SU-DHL-6 (cell line): ENCODE results near the gene TULP4.
"Not testable (repeated sequence)": the region's sequence is repeated elsewhere in the genome, so short reads cannot be mapped to it uniquely, and the experiment has no call there.

ENCODE experiments used
- H2AFZ ChIP-seq: fragments of 200-600 bp; sonication (generic); 2 replicates; pipeline ENCODE4 v1.6.1; 2014; ENCODE audit warnings: low read depth, mild to moderate bottlenecking, moderate library complexity, mixed read lengths, antibody characterized with exemption, low read length; ENCODE audit not compliant: severe bottlenecking
- H3F3A ChIP-seq: fragments of 200-600 bp; shearing (Covaris generic); 2 replicates; pipeline ENCODE4 v1.6.0; 2016; ENCODE audit warnings: antibody characterized with exemption, mild to moderate bottlenecking; ENCODE audit not compliant: insufficient read depth
- H3K27ac ChIP-seq: fragments of 200-600 bp; sonication (generic); 2 replicates; pipeline ENCODE4 v1.5.1; 2016; ENCODE audit warnings: low read depth, mild to moderate bottlenecking, low read length, moderate library complexity, mixed read lengths
- H3K27me3 ChIP-seq: fragments of 200-600 bp; sonication (generic), shearing (Covaris generic); 2 replicates; pipeline ENCODE4 v1.6.0; 2014; ENCODE audit warnings: mild to moderate bottlenecking, low read length
- H3K36me3 ChIP-seq: fragments of 200-600 bp; sonication (generic); 2 replicates; pipeline ENCODE4 v1.6.1; 2014; ENCODE audit warnings: mild to moderate bottlenecking, low read length, mixed read lengths
- H3K4me2 ChIP-seq: fragments of 300-600, 200-600 bp; shearing (Covaris generic), sonication (generic); 2 replicates; pipeline ENCODE4 v1.6.0; 2014; ENCODE audit warnings: low read length, low read depth, mild to moderate bottlenecking; ENCODE audit not compliant: poor library complexity, severe bottlenecking
- H3K4me3 ChIP-seq: fragments of 200-600 bp; sonication (generic); 2 replicates; pipeline ENCODE4 v1.5.1; 2014; ENCODE audit warnings: antibody characterized with exemption, low read length, mild to moderate bottlenecking, mixed read lengths; ENCODE audit not compliant: insufficient read depth, poor library complexity, severe bottlenecking
- H3K79me2 ChIP-seq: fragments of 200-600 bp; sonication (generic); 2 replicates; pipeline ENCODE4 v1.6.1; 2014; ENCODE audit warnings: mild to moderate bottlenecking, low read length, moderate library complexity; ENCODE audit not compliant: insufficient read depth
- H3K9ac ChIP-seq: fragments of 200-600 bp; sonication (generic); 2 replicates; pipeline ENCODE4 v1.7.0; 2014; ENCODE audit warnings: mild to moderate bottlenecking, low read length
- H3K9me2 ChIP-seq: fragments of 200-600 bp; sonication (generic); replicated peaks from 2 replicates; pipeline ENCODE4 v1.6.1; 2014; ENCODE audit warnings: low read length; ENCODE audit not compliant: insufficient read depth
- H3K9me3 ChIP-seq: fragments of 200-600 bp; sonication (generic); 2 replicates; pipeline ENCODE4 v1.6.1; 2014; ENCODE audit warnings: low read length, mixed read lengths; ENCODE audit not compliant: insufficient read depth
- H4K20me1 ChIP-seq: fragments of 200-600 bp; sonication (generic); 2 replicates; pipeline ENCODE4 v1.6.1; 2014; ENCODE audit warnings: low read depth, mild to moderate bottlenecking, antibody characterized with exemption, low read length, moderate library complexity, mixed read lengths
- EZH2phosphoT487 ChIP-seq: fragments of 200-600 bp; sonication (generic), shearing (Covaris generic); conservative IDR thresholded peaks from 2 replicates; pipeline ENCODE4 v1.6.1; 2018; ENCODE audit warnings: mild to moderate bottlenecking, antibody characterized with exemption, low read length, moderate library complexity, mixed read lengths
- TF ChIP-seq, protein P1 (sequence below): fragments of 200-600 bp; sonication (generic); IDR thresholded peaks from one replicate; pipeline ENCODE4 v1.5.1; 2017; ENCODE audit warnings: antibody characterized with exemption, mild to moderate bottlenecking, low read length, moderate library complexity; ENCODE audit not compliant: insufficient read depth, poor library complexity, severe bottlenecking

The TULP4 gene

GRCh38 chr6:158302195-158302796 is 10.0 kb upstream of the TULP4 start:
- not testable (repeated sequence) for H3K9me3 ChIP-seq, H3K9ac ChIP-seq, H3K27ac ChIP-seq, H4K20me1 ChIP-seq, H3K4me3 ChIP-seq, H3F3A ChIP-seq, H3K36me3 ChIP-seq, H3K4me2 ChIP-seq, H3K27me3 ChIP-seq, H3K9me2 ChIP-seq, H3K79me2 ChIP-seq, H2AFZ ChIP-seq

DNA sequence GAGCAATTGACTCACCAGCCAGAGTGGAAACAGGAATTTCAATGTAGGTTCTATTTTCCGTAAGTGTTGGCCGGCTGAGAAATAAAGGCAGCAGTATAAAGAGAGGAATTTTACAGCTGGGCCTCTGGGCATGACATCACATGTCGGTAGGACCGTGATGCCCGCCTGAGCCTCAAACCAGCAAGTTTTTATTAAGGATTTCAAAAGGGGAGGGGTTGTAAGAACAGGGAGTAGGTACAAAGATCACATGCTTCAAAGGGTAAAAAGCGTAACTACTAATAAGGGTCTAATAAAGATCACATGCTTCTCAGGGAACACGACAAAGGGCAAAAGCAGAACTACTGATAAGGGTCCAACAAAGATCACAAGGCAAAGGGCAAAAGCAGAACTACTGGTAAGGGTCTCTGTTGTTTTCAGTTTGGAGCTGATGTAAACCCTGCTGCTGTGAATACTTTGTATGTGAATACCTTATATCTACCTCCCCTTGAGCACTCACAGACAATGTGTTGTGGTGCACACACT is 9.0 kb upstream of the TULP4 start:
- peaks cover 8% of the 10 kb centered on the region; the same call in 1 of the 2 replicates for H3K79me2 ChIP-seq
- H3F3A ChIP-seq, result no peaks in the 10 kb centered on the region
- no peak overlapping the region for H3K9ac ChIP-seq
- H3K36me3 ChIP-seq, result no peaks in the 10 kb centered on the region; the same call in 1 of the 2 replicates
- H3K4me3 ChIP-seq, result no peak overlapping the region
- H3K9me2 ChIP-seq, result no peaks in the 10 kb centered on the region
- TF ChIP-seq, protein P1, sequence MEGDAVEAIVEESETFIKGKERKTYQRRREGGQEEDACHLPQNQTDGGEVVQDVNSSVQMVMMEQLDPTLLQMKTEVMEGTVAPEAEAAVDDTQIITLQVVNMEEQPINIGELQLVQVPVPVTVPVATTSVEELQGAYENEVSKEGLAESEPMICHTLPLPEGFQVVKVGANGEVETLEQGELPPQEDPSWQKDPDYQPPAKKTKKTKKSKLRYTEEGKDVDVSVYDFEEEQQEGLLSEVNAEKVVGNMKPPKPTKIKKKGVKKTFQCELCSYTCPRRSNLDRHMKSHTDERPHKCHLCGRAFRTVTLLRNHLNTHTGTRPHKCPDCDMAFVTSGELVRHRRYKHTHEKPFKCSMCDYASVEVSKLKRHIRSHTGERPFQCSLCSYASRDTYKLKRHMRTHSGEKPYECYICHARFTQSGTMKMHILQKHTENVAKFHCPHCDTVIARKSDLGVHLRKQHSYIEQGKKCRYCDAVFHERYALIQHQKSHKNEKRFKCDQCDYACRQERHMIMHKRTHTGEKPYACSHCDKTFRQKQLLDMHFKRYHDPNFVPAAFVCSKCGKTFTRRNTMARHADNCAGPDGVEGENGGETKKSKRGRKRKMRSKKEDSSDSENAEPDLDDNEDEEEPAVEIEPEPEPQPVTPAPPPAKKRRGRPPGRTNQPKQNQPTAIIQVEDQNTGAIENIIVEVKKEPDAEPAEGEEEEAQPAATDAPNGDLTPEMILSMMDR, result no peak
- TF ChIP-seq EZH2phosphoT487, result no peak
- no peaks in the 10 kb centered on the region for H3K27me3 ChIP-seq
- H4K20me1 ChIP-seq, result no peaks in the 10 kb centered on the region
- no peaks in the 10 kb centered on the region for H3K9me3 ChIP-seq
- no peak overlapping the region for H3K4me2 ChIP-seq
- no peak overlapping the region for H2AFZ ChIP-seq
- H3K27ac ChIP-seq, result no peak overlapping the region

- no peaks in the 10 kb centered on the region for H3K9me3 ChIP-seq
- H4K20me1 ChIP-seq, result no peaks in the 10 kb centered on the region
- no peak overlapping the region for H2AFZ ChIP-seq
- H3K27ac ChIP-seq, result no peak overlapping the region
- peaks cover 8% of the 10 kb centered on the region; the same call in 1 of the 2 replicates for H3K79me2 ChIP-seq
- H3K9me2 ChIP-seq, result no peaks in the 10 kb centered on the region
- no peak for TF ChIP-seq EZH2phosphoT487
- TF ChIP-seq, protein P1, result no peak
- H3K27me3 ChIP-seq, result no peaks in the 10 kb centered on the region
- H3K4me3 ChIP-seq, result no peak overlapping the region
- no peak overlapping the region for H3K9ac ChIP-seq
- no peak overlapping the region for H3K4me2 ChIP-seq
- H3K36me3 ChIP-seq, result no peaks in the 10 kb centered on the region; the same call in 1 of the 2 replicates
- no peaks in the 10 kb centered on the region for H3F3A ChIP-seq
Measured at GRCh38 chr6:158304254-158304653, 8.0 kb upstream of the TULP4 start.

DNA sequence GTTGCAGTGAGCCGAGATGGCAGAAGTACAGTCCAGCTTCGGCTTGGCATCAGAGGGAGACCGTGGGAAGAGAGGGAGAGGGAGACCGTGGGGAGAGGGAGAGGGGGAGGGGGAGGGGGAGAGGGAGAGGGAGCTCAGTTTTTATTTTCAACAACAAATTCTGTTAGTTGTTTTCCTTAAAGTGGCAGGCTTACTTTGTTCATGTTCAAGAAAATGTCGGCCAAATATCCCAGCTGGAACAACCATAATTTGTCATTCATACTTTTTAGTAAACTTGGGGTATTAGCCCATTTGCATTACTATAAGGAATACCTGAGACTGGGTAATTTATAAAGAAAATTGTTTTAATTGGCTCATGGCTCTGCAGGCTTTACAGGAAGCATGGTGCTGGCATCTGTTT is 2.5 kb upstream of the TULP4 start:
- H3K4me3 ChIP-seq, result no peak overlapping the region
- H3K4me2 ChIP-seq, result no peak overlapping the region
- H3F3A ChIP-seq, result no peaks in the 10 kb centered on the region
- TF ChIP-seq, protein P1, result no peak
- TF ChIP-seq EZH2phosphoT487, result no peak
- no peaks in the 10 kb centered on the region for H3K9me3 ChIP-seq
- H3K79me2 ChIP-seq, result peaks cover 8% of the 10 kb centered on the region; the same call in 1 of the 2 replicates
- H3K9ac ChIP-seq, result no peak overlapping the region
- no peaks in the 10 kb centered on the region for H4K20me1 ChIP-seq
- H2AFZ ChIP-seq, result no peak overlapping the region
- no peak overlapping the region for H3K27ac ChIP-seq
- H3K9me2 ChIP-seq, result no peaks in the 10 kb centered on the region
- no peaks in the 10 kb centered on the region; the same call in 1 of the 2 replicates for H3K36me3 ChIP-seq
- no peaks in the 10 kb centered on the region for H3K27me3 ChIP-seq
